Spleen (tissue), 7 donors: Measurements from ENCODE around the gene GRIK1.

Experiments used
- CTCF ChIP-seq, 11 experiments: fragments of 200-600 bp in 7 of 11; fragments of 450-650 bp in 4 of 11; sonication (generic) in 4 of 11; IDR thresholded peaks in 8 of 11; conservative IDR thresholded peaks in 3 of 11; 1 replicate in 7 of 11; 2 replicates in 4 of 11; pipeline versions ENCODE4 v1.4.0 to v1.8.0; 2016 to 2021; ENCODE audit warnings: antibody characterized with exemption in 11 of 11, inconsistent platforms in 4 of 11, mild to moderate bottlenecking in 1 of 11
- POLR2AphosphoS5 ChIP-seq, 3 donors: sonication (generic); formaldehyde crosslinking; IDR thresholded peaks; one replicate each; pipeline ENCODE4 v1.5.1; 2017; ENCODE audit warnings: antibody characterized with exemption in 3 of 3
- donor health status: DM: no; HTN: no; CAD: no; lungs with moderate emphysema.
- donor health status: DM: no; HTN: no; CAD: no.
- donor health status: DM: no; HTN: no; CAD: no.

- TF ChIP-seq CTCF (IDR thresholded peaks at IDR 0.05 in 8 of 11, conservative IDR thresholded peaks at IDR 0.05 in 3 of 11) (no peak), POLR2AphosphoS5 (IDR thresholded peaks at IDR 0.05) (no peak)
These were observed 107.6 kb downstream of the GRIK1 start for GRCh38 chr21:29832217-29832616.
